Tibial nerve (tissue), 4 donors: ENCODE data around the gene DHX8. TPM values are rescaled to one million over a fixed set of nuclear protein-coding genes. Genes with fewer than 3 reads are reported as not detected.

ENCODE experiments used
- DNase-seq, 2 donors: peaks; one replicate each; pipeline ENCODE4 v3.0.0-alpha.2; 2019; ENCODE audit warnings: low spot score in 2 of 2
- H3K27ac ChIP-seq, 4 donors: fragments of 200-600 bp; sonication (generic) in 3 of 4; one replicate each; pipeline ENCODE4 v1.5.1; 2017 to 2019; ENCODE audit warnings: mild to moderate bottlenecking in 1 of 4
- H3K27me3 ChIP-seq, 2 donors: fragments of 200-600 bp; sonication (generic) in 1 of 2; one replicate each; pipeline versions ENCODE4 v1.5.1 to v1.6.0; 2017 to 2019
- H3K36me3 ChIP-seq, 3 donors: fragments of 200-600 bp; sonication (generic); one replicate each; pipeline ENCODE4 v1.5.1; 2018 to 2019
- H3K4me1 ChIP-seq, 4 donors: fragments of 200-600 bp; sonication (generic) in 3 of 4; one replicate each; pipeline ENCODE4 v1.5.1; 2017 to 2019
- H3K4me3 ChIP-seq, 4 donors: fragments of 200-600 bp; sonication (generic) in 3 of 4; one replicate each; pipeline ENCODE4 v1.5.1; 2017 to 2019; ENCODE audit warnings: mild to moderate bottlenecking in 1 of 4, moderate library complexity in 1 of 4
- H3K9me3 ChIP-seq, 4 donors: fragments of 200-600 bp; sonication (generic) in 3 of 4; one replicate each; pipeline ENCODE4 v1.5.1; 2017 to 2019
- EP300 ChIP-seq, 2 donors: sonication (generic); formaldehyde crosslinking; IDR thresholded peaks; one replicate each; pipeline ENCODE4 v1.6.1; 2017; ENCODE audit warnings: antibody characterized with exemption in 2 of 2, mild to moderate bottlenecking in 1 of 2
- POLR2A ChIP-seq, 2 donors: fragments of 450-650 bp; IDR thresholded peaks; one replicate each; pipeline ENCODE4 v1.6.1; 2017; ENCODE audit warnings: antibody characterized with exemption in 2 of 2, mild to moderate bottlenecking in 2 of 2, moderate library complexity in 2 of 2
- WGBS, 2 donors: methylation state at CpG; one replicate each; pipeline ENCODE4 v1.1.5; 2018; 5-methylcytosine and 5-hydroxymethylcytosine counted together
- total RNA-seq, 4 donors: library from RNA; depleted of rRNA; stranded (reverse); fragments of >200 nt; gene quantifications; one replicate each; pipeline ENCODE4 v1.1.0, GENCODE V29; 2016
- TF ChIP-seq, protein P1 (sequence below), 5 experiments: fragments of 200-600 bp in 3 of 5; fragments of 450-650 bp in 2 of 5; sonication (generic) in 3 of 5; IDR thresholded peaks; one replicate each; pipeline ENCODE4 v1.5.1; 2016 to 2019; ENCODE audit warnings: antibody characterized with exemption in 5 of 5, mild to moderate bottlenecking in 3 of 5, moderate library complexity in 2 of 5

The DHX8 gene
- total RNA-seq, 4 donors from 2014 or later = 35.2 to 57.9 (median 40.7) TPM

DNA sequence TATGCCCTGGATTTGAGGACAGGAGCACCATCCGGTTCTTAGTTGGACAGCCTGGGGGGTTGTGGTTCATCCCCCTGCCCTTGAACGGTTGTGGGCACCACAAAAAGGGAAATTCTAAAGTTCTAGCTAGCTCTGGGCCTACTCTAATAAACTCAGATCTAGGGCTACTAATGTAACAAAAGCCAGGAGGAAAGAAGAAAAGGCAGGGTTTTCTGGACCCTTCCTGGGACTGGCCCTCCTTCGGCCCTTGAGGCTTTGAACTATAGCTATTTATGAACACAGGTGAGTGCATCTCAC lies 47.3 kb downstream of the DHX8 start:
- no peak overlapping the region for H3K4me3 ChIP-seq
- H3K4me1 ChIP-seq = peaks cover 0 to 44% (median 10%) of the 10 kb centered on the region in 4 donors
- H3K27ac ChIP-seq = peak overlapping the region in 2 of 4 donors; percentile 31 to 46
- no peak for DNase-seq
- TF ChIP-seq EP300 (IDR thresholded peaks at IDR 0.05) (no peak), POLR2A (IDR thresholded peaks at IDR 0.05) (no peak)
- TF ChIP-seq, protein P1, sequence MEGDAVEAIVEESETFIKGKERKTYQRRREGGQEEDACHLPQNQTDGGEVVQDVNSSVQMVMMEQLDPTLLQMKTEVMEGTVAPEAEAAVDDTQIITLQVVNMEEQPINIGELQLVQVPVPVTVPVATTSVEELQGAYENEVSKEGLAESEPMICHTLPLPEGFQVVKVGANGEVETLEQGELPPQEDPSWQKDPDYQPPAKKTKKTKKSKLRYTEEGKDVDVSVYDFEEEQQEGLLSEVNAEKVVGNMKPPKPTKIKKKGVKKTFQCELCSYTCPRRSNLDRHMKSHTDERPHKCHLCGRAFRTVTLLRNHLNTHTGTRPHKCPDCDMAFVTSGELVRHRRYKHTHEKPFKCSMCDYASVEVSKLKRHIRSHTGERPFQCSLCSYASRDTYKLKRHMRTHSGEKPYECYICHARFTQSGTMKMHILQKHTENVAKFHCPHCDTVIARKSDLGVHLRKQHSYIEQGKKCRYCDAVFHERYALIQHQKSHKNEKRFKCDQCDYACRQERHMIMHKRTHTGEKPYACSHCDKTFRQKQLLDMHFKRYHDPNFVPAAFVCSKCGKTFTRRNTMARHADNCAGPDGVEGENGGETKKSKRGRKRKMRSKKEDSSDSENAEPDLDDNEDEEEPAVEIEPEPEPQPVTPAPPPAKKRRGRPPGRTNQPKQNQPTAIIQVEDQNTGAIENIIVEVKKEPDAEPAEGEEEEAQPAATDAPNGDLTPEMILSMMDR (IDR thresholded peaks at IDR 0.05) = no peak
- H3K36me3 ChIP-seq = peaks cover 0 to 23% (median 0%) of the 10 kb centered on the region in 3 donors
- H3K27me3 ChIP-seq = no peaks in the 10 kb centered on the region
- 34 to 47% methylated on average over 3 of the region's 3 CpGs for WGBS, 2 donors
- no peaks in the 10 kb centered on the region for H3K9me3 ChIP-seq

DNA sequence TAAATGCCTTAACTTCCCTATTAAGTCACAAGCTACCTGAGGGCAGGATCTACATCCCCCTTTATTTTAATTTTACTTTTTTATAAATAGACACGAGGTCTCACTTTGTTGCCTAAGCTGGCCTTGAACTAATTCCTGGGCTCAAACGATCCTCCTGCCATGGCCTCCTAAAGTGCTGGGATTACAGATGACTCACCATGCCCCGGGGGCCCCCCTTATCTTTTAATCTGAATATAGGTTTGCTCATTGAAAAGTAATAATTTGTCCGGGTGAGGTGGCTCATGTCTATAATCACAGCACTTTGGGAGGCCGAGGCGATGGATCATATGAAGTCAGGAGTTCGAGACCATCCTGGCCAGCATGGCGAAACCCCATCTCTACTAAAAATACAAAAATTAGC lies 48.2 kb downstream of the DHX8 start:
- Histone ChIP-seq H3K9me3 (no peaks in the 10 kb centered on the region), H3K27me3 (no peaks in the 10 kb centered on the region), H3K4me1 (peaks cover 0 to 41% (median 10%) of the 10 kb centered on the region in 4 donors), H3K27ac (no peak overlapping the region), H3K4me3 (no peak overlapping the region), H3K36me3 (peaks cover 0 to 16% (median 0%) of the 10 kb centered on the region in 3 donors)
- DNase-seq = no peak
- TF ChIP-seq POLR2A (IDR thresholded peaks at IDR 0.05) (no peak), EP300 (IDR thresholded peaks at IDR 0.05) (no peak)
- TF ChIP-seq, protein P1 (IDR thresholded peaks at IDR 0.05) = no peak
- WGBS, 2 donors = 88 to 89% methylated on average over 8 of the region's 8 CpGs

DNA sequence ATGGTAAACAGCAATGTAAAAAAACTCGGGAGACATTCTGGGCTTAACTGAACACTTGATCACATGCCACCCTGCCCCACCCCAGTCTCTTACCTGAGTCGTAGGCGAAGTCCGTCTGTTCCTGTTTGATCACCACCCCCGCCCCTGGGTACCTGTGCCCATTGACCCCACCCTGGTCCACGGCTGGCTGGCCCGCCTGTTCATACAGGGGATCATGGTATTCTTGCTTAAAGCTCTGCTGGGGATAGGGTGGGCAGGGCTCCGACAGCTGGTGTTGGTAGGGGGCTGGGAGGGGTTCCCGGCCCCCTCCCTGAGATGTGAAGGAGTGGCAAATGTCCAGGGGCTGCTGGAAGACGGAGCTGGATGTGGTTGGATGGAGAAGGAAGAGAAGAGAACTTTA lies 48.8 kb downstream of the DHX8 start:
- TF ChIP-seq POLR2A (IDR thresholded peaks at IDR 0.05) = no peak
- TF ChIP-seq, protein P1 (IDR thresholded peaks at IDR 0.05) = no peak
- TF ChIP-seq EP300 (IDR thresholded peaks at IDR 0.05) = no peak
- H3K9me3 ChIP-seq = no peaks in the 10 kb centered on the region
- H3K27ac ChIP-seq = no peak overlapping the region
- 87 to 91% methylated on average over 10 of the region's 10 CpGs for WGBS, 2 donors
- H3K27me3 ChIP-seq = no peaks in the 10 kb centered on the region
- peaks cover 0 to 41% (median 10%) of the 10 kb centered on the region in 4 donors for H3K4me1 ChIP-seq
- H3K36me3 ChIP-seq = peaks cover 0 to 9% (median 0%) of the 10 kb centered on the region in 3 donors
- DNase-seq = no peak
- no peak overlapping the region for H3K4me3 ChIP-seq

DNA sequence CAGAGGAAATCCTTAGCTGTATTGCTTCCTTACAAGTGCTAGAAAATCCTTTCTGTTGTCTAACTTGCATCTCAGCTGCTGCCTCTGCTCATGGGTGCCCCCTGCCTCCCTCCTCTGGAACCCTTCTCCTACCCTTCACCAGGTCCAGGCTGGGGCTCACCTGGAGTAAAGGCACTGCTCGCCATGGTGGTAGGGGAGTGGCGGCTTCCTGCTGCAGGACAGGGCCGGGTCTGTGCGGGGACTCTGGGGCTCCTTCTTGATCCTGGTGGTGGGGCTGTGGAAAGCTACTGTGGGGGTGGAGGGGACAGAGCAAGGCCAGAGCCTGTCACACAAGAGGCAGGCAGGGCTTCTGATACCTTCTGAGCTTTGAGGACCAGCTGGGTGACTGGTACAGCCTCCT lies 49.9 kb downstream of the DHX8 start:
- Histone ChIP-seq H3K9me3 (no peaks in the 10 kb centered on the region), H3K4me1 (peaks cover 0 to 32% (median 10%) of the 10 kb centered on the region in 4 donors), H3K27ac (no peak overlapping the region), H3K4me3 (no peak overlapping the region), H3K27me3 (no peaks in the 10 kb centered on the region), H3K36me3 (peaks cover 0 to 5% (median 0%) of the 10 kb centered on the region in 3 donors)
- TF ChIP-seq POLR2A (IDR thresholded peaks at IDR 0.05) = no peak
- TF ChIP-seq, protein P1 (IDR thresholded peaks at IDR 0.05) = no peak
- no peak for TF ChIP-seq EP300 (IDR thresholded peaks at IDR 0.05)
- WGBS, 2 donors = 94% methylated on average over 4 of the region's 4 CpGs
- no peak for DNase-seq

DNA sequence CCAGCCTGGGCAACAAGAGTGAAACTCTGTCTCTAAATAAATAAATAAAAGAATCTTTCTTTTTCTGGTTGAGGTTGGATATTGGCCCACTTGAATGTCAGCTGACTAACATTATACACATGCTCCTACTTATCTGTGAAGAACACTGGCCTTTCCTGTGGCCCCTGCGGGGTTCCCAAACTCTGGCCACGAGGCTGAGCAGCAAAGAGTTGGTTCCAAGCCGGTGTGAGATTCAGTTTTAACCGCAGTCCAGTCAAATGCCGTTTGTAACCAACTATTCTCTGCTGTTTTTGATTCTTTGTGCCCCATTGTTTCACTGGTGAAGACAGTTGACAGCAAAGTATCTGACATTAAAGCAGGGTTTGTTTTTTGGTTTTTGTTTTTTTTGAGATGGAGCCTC lies 51.1 kb downstream of the DHX8 start:
- Histone ChIP-seq H3K4me1 (peaks cover 0 to 24% (median 9%) of the 10 kb centered on the region in 4 donors), H3K9me3 (no peaks in the 10 kb centered on the region), H3K27ac (no peak overlapping the region), H3K4me3 (no peak overlapping the region), H3K27me3 (no peaks in the 10 kb centered on the region), H3K36me3 (peaks cover 0 to 7% (median 0%) of the 10 kb centered on the region in 3 donors)
- no peak for DNase-seq
- WGBS, 2 donors = 91 to 93% methylated on average over 5 of the region's 5 CpGs
- TF ChIP-seq EP300 (IDR thresholded peaks at IDR 0.05) (no peak), POLR2A (IDR thresholded peaks at IDR 0.05) (no peak)
- TF ChIP-seq, protein P1 (IDR thresholded peaks at IDR 0.05) = no peak
